Esophagus squamous epithelium (tissue), 4 donors: Measurements from ENCODE around the gene DUSP8.

Experiments used
- POLR2A ChIP-seq, 4 donors: fragments of 450-650 bp; IDR thresholded peaks; one replicate each; pipeline ENCODE4 v1.6.1; 2017; ENCODE audit warnings: antibody characterized with exemption in 4 of 4, mild to moderate bottlenecking in 4 of 4, moderate library complexity in 3 of 4
- TF ChIP-seq, protein P1 (sequence below), 6 experiments: fragments of 450-650 bp in 4 of 6; fragments of 200-600 bp in 2 of 6; sonication (generic) in 2 of 6; IDR thresholded peaks; one replicate each; pipeline ENCODE4 v1.5.1; 2016 to 2019; ENCODE audit warnings: antibody characterized with exemption in 6 of 6, mild to moderate bottlenecking in 4 of 6, moderate library complexity in 4 of 6

DNA sequence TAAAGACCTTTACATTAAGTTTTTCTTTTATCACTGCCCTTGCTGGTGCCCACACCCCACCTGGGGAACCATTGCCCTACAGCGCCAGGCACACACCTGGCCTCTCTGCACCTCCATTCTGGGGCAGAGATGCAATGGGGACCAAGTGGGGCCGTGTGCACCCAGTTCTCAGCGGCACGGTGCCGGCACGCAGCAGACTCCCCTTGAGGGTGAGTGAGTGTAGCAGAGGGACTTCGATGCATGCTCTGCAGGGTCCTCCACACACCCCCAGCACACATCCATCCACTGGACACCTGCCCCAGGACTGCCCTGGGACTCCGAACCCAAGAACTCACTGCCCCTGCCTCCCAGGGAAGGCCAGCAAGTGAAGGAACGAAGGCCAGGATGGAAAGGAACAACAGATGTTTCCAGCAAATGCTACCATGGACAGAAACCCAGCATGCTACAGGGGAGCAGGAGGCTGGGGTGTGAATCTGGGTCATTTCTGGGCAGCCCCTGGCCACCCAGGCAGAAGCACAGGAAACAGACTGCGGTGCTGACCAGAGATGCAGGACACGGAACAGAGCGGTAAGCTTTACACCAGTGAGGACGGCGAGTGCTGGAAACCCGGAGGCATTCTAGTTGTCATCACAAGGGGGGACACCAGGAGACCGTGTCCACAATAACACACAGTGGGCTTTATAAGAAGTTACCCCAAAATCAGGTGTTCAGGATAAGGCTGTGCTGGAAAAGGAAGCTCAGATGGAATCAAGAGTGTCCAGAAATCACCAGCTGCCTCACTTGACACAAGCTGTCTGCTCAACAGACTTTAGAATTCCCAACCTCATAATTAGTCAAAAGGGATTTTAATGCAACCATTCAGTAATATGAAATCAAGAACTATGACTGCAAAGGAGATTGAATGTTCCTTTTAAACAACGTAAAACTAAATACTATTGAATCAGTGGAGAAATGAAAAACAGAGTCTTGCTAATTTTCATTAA, 52.8 kb downstream of the DUSP8 start:
- TF ChIP-seq, protein P1, sequence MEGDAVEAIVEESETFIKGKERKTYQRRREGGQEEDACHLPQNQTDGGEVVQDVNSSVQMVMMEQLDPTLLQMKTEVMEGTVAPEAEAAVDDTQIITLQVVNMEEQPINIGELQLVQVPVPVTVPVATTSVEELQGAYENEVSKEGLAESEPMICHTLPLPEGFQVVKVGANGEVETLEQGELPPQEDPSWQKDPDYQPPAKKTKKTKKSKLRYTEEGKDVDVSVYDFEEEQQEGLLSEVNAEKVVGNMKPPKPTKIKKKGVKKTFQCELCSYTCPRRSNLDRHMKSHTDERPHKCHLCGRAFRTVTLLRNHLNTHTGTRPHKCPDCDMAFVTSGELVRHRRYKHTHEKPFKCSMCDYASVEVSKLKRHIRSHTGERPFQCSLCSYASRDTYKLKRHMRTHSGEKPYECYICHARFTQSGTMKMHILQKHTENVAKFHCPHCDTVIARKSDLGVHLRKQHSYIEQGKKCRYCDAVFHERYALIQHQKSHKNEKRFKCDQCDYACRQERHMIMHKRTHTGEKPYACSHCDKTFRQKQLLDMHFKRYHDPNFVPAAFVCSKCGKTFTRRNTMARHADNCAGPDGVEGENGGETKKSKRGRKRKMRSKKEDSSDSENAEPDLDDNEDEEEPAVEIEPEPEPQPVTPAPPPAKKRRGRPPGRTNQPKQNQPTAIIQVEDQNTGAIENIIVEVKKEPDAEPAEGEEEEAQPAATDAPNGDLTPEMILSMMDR (IDR thresholded peaks at IDR 0.05) = no peak
- TF ChIP-seq POLR2A (IDR thresholded peaks at IDR 0.05) = no peak
